Activated CD4-positive, alpha-beta T cell treated with anti-CD3 and anti-CD28 coated beads, Interleukin-2, amount 10 ng/mL, durations not matched to agents 24 days and 14 days (primary cell): Measurements from ENCODE around the gene UST. TPM values are rescaled to one million over a fixed set of nuclear protein-coding genes. Genes with fewer than 3 reads are reported as not detected.
A peak's percentile ranks its signal among the peaks of the same experiment; 100 is the strongest.
"Not testable (repeated sequence)": the region's sequence is repeated elsewhere in the genome, so short reads cannot be mapped to it uniquely, and the experiment has no call there.

ENCODE experiments used
- DNase-seq: peaks from one replicate; pipeline ENCODE4 v3.0.0; 2022
- H3K27ac Mint-ChIP-seq: one replicate; pipeline ENCODE4 v1.8.0; 2022; ENCODE audit warnings: mild to moderate bottlenecking, mixed read lengths
- H3K27me3 Mint-ChIP-seq: one replicate; pipeline ENCODE4 v1.8.0; 2022; ENCODE audit warnings: mixed read lengths
- H3K36me3 Mint-ChIP-seq: one replicate; pipeline ENCODE4 v1.8.0; 2022; ENCODE audit warnings: low read depth, mild to moderate bottlenecking, mixed read lengths
- H3K4me1 Mint-ChIP-seq: one replicate; pipeline ENCODE4 v1.8.0; 2021; ENCODE audit warnings: mixed read lengths
- H3K4me3 Mint-ChIP-seq: one replicate; pipeline ENCODE4 v1.8.0; 2022; ENCODE audit warnings: mild to moderate bottlenecking, moderate library complexity, mixed read lengths
- H3K9me3 Mint-ChIP-seq: one replicate; pipeline ENCODE4 v1.8.0; 2021; ENCODE audit warnings: mixed read lengths
- intact Hi-C: fragments of 100-400 bp; cut with micrococcal nuclease; formaldehyde crosslinking; loops from one replicate; pipeline ENCODE4 v1.15.1; 2023
- total RNA-seq: library from RNA; stranded (reverse); gene quantifications from 2 replicates; pipeline ENCODE4 v1.2.3, GENCODE V29; 2022

UST gene
- total RNA-seq, 1 donor from 2014 or later, result 0.70 TPM

DNA sequence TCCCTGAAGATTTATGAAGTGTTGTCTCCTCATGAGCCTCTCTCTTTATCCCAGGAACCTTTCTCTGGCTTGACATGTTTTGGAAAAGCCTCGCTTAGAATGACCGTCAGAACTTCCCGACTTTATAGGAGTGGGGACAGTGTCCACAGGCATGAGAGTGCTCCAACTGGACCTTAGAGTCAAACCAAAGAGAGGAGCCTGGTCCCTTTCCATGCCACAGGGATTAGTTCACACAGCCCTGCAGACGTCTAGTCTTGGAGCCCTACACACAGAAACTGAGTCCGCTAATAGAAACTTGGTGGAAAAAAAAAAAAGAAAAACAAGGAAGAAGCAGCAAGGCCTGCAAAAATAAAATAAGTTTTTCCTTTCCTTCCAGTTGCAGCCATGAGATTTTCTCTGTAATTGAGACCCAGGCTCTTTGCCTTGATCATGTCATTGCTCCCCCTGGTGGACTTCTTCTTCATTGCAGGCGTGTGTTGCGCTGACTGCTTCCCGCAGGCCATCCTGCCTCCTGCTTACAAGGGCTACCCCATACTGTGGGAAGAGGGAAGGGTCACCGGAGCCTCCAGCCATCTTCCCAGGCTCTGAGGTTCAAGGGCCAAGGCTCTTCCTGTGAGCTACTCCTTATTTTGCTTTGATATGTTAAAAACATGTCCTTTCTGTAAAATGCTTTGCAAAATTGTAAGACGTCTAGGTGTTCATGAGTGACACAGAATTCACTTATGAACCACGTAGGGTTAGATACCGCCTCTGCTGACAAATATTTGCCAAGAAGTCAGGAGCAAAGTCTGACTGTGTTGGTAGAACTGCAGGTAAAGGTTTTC lies 201.0 kb downstream of the UST start:
- Mint-ChIP-seq H3K27me3 (peaks cover 23% of the 10 kb centered on the region), H3K4me3 (no peak overlapping the region), H3K27ac (no peak overlapping the region), H3K36me3 (no peaks in the 10 kb centered on the region), H3K4me1 (peaks cover 2% of the 10 kb centered on the region), H3K9me3 (no peaks in the 10 kb centered on the region)
- intact Hi-C loops, result loop anchor here (1.0 to 5.0 kb wide), 3 partner anchors 202 to 387 kb away; no protein-coding TSS in a partner anchor
- DNase-seq, result peak; percentile 93

DNA sequence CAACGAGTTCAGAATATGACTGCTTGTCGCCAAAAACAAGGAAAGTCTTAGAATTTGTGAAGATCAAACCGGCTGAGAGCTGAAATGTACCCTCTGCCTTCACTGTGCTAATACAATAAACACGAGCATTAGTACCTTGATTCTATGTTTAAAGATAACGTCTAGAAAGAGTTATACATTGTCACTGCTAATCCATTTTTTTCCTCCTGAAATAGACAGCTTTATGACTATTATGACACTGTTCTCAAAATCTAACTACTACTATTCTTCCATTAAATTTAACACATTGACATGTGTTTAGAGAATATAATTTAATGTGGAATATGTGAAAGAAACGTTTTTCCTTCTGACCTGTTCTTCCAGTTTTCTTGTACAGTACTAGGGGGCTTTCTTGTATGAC lies 204.8 kb downstream of the UST start:
- Mint-ChIP-seq H3K36me3 (no peaks in the 10 kb centered on the region), H3K27me3 (peaks cover 21% of the 10 kb centered on the region), H3K4me1 (peaks cover 2% of the 10 kb centered on the region), H3K9me3 (no peaks in the 10 kb centered on the region), H3K27ac (no peak overlapping the region), H3K4me3 (no peak overlapping the region)
- intact Hi-C loops, result no loop called here
- no peak for DNase-seq

DNA sequence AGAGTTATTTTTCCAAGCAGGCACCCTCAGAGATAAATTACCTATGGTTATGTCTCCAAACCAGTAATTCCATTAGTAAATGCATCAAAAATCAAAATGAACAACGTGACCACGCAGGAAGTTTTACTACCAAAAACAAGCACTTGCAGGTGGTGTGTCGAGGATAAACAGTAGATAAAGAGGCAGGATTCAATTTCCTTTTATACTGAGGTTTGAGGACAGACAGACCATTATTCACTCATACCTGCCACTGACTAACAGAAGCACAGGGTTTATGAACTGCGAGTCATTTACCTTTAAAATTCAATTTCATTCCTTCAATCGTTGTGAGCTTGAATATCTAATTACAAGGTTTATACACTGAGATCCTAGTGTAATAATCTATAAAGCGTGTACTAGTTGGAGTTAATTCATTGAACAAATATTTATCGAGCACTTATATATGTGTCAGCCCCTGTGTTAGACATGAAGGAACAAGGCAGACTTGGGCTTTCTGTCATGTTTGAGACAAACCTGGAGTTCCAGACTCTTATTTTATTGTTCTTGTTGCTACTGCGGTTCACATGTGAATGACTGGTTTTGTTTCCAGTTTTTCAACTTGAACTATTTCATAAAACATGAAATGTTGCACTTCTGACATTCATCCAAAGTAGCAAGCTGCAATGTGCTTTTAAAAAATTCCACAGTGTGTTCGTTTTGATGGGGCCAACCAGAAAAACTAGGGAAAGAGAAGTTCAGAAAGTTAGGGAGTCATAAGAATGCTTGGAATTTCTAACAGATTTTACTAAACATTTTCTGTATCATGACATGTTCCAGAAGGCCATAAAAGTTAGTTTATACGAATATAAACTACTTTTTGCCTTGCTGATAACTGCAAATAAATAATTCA lies 205.6 kb downstream of the UST start:
- intact Hi-C loops, result no loop called here

DNA sequence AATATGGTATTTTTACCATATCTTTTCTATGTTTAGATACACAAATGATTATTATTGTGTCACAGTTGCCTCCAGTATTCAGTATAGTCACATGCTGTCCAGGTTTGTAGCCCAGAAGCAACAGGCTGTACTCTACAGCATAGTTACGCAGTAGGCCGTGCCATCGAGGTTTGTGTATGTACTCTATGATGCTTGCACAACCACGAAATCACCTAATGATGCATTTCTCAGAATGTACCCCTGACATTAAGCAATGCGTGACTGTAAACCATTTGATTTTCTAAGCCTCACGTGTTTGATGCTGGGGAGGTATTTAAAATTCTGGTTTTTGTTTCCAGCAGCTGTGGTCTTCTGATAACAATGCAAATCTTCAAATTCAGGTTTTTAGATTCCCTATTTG lies 207.6 kb downstream of the UST start:
- Mint-ChIP-seq H3K27me3 (peaks cover 22% of the 10 kb centered on the region), H3K9me3 (no peaks in the 10 kb centered on the region), H3K27ac (no peak overlapping the region), H3K4me3 (no peak overlapping the region), H3K36me3 (no peaks in the 10 kb centered on the region), H3K4me1 (no peaks in the 10 kb centered on the region)
- intact Hi-C loops, result no loop called here
- no peak for DNase-seq

More for the DNA sequence above, 205.6 kb downstream of the UST start:
- no peak overlapping the region for H3K27ac Mint-ChIP-seq
- no peaks in the 10 kb centered on the region for H3K9me3 Mint-ChIP-seq
- H3K36me3 Mint-ChIP-seq, result no peaks in the 10 kb centered on the region
- H3K27me3 Mint-ChIP-seq, result peaks cover 21% of the 10 kb centered on the region
- peaks cover 2% of the 10 kb centered on the region for H3K4me1 Mint-ChIP-seq
- no peak overlapping the region for H3K4me3 Mint-ChIP-seq
- DNase-seq, result no peak

DNA sequence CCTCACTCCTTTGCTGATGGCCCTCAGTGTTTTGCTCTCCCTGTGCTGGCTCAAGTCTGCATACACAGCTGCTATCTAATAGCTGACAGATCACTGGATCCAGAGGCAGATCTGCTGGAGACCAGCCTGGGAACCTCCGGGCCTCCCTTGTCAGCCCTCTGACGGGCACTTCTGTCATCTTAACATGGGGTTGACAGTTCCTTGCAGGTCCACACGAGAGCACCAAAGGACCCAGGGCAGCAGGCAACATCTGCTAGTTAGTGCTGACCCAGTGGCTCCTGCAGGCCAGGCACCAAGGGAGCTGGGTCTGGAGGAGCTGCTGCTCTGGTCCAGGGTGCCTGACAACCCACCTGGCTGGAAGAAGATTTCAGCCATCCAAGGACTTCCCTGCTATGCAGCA lies 208.1 kb downstream of the UST start:
- H3K36me3 Mint-ChIP-seq, result no peaks in the 10 kb centered on the region

DNA sequence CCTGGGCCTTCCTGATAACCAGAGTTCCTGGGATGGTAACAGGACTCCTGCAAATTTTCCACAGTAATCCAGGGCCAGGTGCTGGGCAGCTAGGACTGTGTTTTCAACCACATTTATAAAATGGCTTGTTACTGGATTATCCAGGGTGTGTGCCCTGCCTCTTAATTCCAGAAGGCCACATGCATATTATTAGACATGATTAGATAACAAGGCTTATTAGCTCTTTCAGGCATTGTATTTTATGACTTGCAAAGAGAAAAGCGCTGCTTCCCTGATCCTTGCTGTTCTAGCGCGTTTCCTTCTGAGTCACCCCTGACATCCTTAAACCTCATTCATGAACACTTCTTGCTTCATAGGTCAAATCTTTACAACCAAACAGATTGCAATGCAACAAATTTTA lies 208.6 kb downstream of the UST start:
- intact Hi-C loops, result no loop called here
- H3K4me1 Mint-ChIP-seq, result no peaks in the 10 kb centered on the region
- no peaks in the 10 kb centered on the region for H3K36me3 Mint-ChIP-seq
- no peak overlapping the region for H3K27ac Mint-ChIP-seq
- no peak for DNase-seq
- H3K9me3 Mint-ChIP-seq, result no peaks in the 10 kb centered on the region
- no peak overlapping the region for H3K4me3 Mint-ChIP-seq
- H3K27me3 Mint-ChIP-seq, result peaks cover 18% of the 10 kb centered on the region

More for the DNA sequence above, 208.1 kb downstream of the UST start:
- no peaks in the 10 kb centered on the region for H3K4me1 Mint-ChIP-seq
- no peaks in the 10 kb centered on the region for H3K9me3 Mint-ChIP-seq
- no peak overlapping the region for H3K27ac Mint-ChIP-seq
- peaks cover 22% of the 10 kb centered on the region for H3K27me3 Mint-ChIP-seq
- H3K4me3 Mint-ChIP-seq, result no peak overlapping the region
- DNase-seq, result no peak
- intact Hi-C loops, result no loop called here

DNA sequence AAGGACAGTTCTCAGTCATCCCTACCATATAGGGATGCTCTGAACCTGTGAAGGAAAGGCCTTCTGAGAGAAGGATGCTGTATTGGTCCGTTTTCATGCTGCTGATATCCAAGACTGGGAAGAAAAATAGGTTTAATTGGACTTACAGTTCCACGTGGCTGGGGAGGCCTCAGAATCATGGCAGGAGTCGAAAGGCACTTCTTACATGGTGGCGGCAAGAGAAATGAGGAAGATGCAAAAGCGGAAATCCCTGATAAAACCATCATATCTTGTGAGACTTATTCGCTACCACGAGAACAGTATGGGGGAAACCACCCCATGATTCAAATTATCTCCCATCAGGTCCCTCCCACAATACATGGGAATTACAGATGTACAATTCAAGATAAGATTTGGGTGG lies 209.3 kb downstream of the UST start:
- intact Hi-C loops, H3K36me3 Mint-ChIP-seq, H3K9me3 Mint-ChIP-seq, H3K27ac Mint-ChIP-seq, H3K4me1 Mint-ChIP-seq, H3K4me3 Mint-ChIP-seq, DNase-seq: not testable (repeated sequence)
- H3K27me3 Mint-ChIP-seq, result peaks cover 12% of the 10 kb centered on the region

DNA sequence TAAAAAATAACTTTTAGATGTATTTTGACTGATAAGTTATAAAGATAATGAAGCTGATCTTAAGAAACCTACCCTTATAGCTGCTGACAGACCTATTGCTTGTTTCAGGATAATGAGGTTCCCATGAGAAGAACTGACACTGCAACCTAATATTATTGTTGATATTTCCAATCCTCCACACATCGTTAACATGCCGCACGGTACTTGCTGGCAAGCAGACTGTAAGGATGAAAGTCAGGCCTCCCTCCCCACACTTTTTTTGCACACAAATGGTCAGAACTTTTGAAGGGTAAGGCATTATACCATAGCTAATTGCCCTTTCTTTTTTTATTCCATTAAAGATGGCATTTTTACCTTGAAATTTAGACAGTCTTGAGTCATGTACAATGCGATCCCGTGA lies 210.9 kb downstream of the UST start:
- H3K9me3 Mint-ChIP-seq, result no peaks in the 10 kb centered on the region
- no peak overlapping the region for H3K27ac Mint-ChIP-seq
- intact Hi-C loops, result no loop called here
- peaks cover 12% of the 10 kb centered on the region for H3K27me3 Mint-ChIP-seq
- no peaks in the 10 kb centered on the region for H3K36me3 Mint-ChIP-seq
- no peaks in the 10 kb centered on the region for H3K4me1 Mint-ChIP-seq
- H3K4me3 Mint-ChIP-seq, result no peak overlapping the region
- DNase-seq, result no peak

DNA sequence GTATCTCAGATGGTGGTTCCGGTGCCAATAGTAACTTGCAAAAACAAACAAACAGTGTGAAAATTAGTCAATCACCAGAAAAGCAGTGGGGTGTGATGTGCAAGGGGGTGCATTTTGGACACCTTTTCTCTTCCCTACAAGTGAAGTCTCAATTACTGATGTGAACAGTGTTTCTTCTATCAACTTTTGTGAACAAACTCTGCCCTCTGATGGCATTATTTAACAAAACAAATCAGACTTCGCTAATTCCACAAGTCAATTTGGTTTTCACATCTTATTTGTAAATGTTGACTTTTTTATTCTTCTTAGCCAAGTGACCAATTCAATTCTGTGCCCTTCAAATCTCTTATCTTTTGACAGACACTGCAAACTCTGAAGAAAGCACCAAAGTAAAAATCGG lies 212.2 kb downstream of the UST start:
- H3K27ac Mint-ChIP-seq, result no peak overlapping the region
- no peaks in the 10 kb centered on the region for H3K9me3 Mint-ChIP-seq
- H3K4me1 Mint-ChIP-seq, result no peaks in the 10 kb centered on the region
- DNase-seq, result no peak
- H3K36me3 Mint-ChIP-seq, result no peaks in the 10 kb centered on the region
- peaks cover 15% of the 10 kb centered on the region for H3K27me3 Mint-ChIP-seq
- H3K4me3 Mint-ChIP-seq, result no peak overlapping the region
- intact Hi-C loops, result no loop called here

DNA sequence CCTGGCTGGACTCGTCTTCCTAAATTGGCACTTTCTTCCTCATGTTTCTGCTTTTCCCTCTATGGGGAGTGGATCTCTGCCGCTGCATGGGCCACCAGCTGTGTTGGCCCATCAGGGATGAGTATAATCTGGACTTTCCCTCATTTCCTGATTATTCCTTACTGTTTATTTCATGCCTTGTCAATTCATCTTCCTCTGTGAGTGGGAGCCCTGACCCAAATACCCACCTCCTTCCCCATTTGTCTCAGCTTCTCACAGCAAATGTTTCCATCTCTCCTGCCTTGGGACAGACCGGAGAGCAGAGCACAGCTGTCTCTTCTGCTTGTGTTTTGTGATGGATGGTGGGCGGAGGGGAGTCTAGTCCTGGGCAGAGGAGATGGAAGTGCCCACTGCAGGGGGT lies 212.7 kb downstream of the UST start:
- Mint-ChIP-seq H3K27ac (no peak overlapping the region), H3K36me3 (no peaks in the 10 kb centered on the region), H3K4me1 (no peaks in the 10 kb centered on the region), H3K27me3 (peaks cover 15% of the 10 kb centered on the region), H3K9me3 (no peaks in the 10 kb centered on the region), H3K4me3 (no peak overlapping the region)
- DNase-seq, result no peak
- intact Hi-C loops, result no loop called here

DNA sequence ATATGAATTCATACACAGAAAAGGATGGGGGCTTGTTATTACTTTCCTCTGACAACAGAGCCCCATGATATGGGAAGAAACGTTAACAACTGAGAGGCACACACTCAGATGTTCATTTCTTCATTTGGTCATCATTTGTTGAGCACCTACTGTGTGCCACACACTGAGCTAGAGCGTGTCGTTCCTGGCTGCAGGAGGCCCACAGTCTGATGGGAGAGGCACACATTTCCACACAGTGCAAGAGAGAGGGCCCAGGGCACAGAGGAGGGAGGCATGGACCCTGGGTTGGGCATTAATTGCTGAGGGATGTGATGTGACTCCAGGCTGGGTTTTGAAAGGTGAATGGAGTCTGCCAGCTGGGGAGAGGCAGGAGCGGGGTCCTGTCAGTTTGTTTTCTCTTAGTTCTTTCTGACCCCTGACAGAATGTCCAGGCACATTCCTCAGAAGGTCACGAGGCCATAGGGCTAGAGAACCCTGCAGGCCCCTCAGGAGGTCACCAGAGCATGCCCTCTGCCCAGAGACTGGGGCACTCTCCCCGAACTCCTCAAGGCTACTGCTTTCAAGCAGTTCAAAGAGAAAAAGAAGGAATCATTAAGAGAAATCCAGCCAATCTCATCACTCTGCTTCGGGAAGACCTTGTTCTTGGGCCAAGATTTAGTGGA lies 216.2 kb downstream of the UST start:
- peaks cover 15% of the 10 kb centered on the region for H3K27me3 Mint-ChIP-seq
- no peaks in the 10 kb centered on the region for H3K9me3 Mint-ChIP-seq
- no peak overlapping the region for H3K4me3 Mint-ChIP-seq
- H3K4me1 Mint-ChIP-seq, result no peaks in the 10 kb centered on the region
- intact Hi-C loops, result no loop called here
- H3K27ac Mint-ChIP-seq, result no peak overlapping the region
- no peaks in the 10 kb centered on the region for H3K36me3 Mint-ChIP-seq
- DNase-seq, result no peak

DNA sequence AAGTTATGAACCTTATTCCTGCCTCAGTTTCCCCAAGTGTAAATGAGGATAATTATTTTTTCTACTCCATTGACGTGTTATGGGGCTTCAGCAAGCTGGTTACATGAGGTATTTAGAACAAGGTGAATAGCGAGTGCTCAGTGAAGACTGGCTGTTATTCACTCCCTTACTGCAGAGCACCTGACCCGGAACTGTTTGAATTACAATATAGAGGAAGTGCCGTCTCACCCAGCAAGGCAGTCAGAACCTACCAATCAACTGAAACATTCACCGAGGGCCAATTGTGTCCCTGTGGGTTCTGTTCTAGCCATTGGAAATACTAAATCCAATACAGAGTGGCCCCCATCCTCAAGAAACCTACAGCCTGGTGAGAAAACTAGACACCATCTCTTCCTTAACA lies 216.9 kb downstream of the UST start:
- DNase-seq, result no peak
- no peak overlapping the region for H3K27ac Mint-ChIP-seq
- no peaks in the 10 kb centered on the region for H3K9me3 Mint-ChIP-seq
- no peak overlapping the region for H3K4me3 Mint-ChIP-seq
- no peaks in the 10 kb centered on the region for H3K36me3 Mint-ChIP-seq
- no peaks in the 10 kb centered on the region for H3K4me1 Mint-ChIP-seq
- intact Hi-C loops, result no loop called here
- H3K27me3 Mint-ChIP-seq, result peaks cover 14% of the 10 kb centered on the region

DNA sequence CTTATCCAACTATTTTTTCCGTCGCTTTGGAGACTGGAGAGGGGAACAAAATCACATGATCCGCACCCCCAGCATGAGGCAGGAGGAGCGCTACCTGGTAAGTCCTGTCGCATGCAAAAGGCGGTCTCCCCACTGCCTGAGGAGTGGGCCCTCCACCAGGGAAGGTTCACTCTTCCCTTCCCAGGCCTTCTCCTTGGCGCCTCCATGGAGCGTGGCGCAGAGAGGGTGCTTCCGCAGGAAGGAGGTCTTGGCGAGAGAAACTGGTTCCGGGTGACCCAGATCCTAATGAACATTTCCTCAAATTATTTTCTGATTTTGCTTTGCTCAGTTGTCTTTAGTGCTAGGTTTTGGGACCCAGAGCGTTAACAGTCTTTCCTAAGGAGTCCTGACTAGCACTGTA lies 217.6 kb downstream of the UST start:
- H3K4me3 Mint-ChIP-seq, result no peak overlapping the region
- intact Hi-C loops, result no loop called here
- peaks cover 14% of the 10 kb centered on the region for H3K27me3 Mint-ChIP-seq
- H3K9me3 Mint-ChIP-seq, result no peaks in the 10 kb centered on the region
- DNase-seq, result no peak
- no peak overlapping the region for H3K27ac Mint-ChIP-seq
- H3K4me1 Mint-ChIP-seq, result no peaks in the 10 kb centered on the region
- no peaks in the 10 kb centered on the region for H3K36me3 Mint-ChIP-seq

DNA sequence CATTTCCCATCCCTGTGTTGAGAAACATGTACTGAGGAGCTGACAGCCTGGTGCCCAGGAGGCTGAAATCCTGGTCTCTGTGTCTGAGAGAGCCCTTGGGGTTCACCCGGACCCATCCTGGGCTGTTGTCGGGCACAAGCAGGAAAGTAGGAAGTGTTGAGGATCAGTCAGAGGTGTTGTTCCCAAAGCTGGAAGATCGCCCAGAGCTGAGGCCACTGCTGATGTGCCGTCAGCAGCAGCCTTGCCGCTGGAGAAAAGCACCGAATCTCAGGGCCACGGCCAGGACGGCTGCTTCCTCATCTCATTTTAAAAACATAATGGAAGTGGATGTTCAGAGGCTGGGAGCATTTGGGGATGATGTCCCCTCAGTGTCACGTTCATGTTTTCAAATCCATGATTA lies 218.5 kb downstream of the UST start:
- Mint-ChIP-seq H3K4me3 (no peak overlapping the region), H3K27me3 (peaks cover 17% of the 10 kb centered on the region), H3K9me3 (no peaks in the 10 kb centered on the region), H3K27ac (no peak overlapping the region), H3K36me3 (no peaks in the 10 kb centered on the region), H3K4me1 (no peaks in the 10 kb centered on the region)
- intact Hi-C loops, result no loop called here
- no peak for DNase-seq
